Right lobe of liver (tissue), 4 donors: ENCODE results near the gene CACNA2D1.

Experiments used
- CTCF ChIP-seq, 4 donors: fragments of 200-600 bp in 3 of 4; fragments of 450-650 bp in 1 of 4; IDR thresholded peaks; one replicate each; pipeline versions ENCODE4 v1.5.1 to v1.8.0; 2016 to 2022; ENCODE audit warnings: antibody characterized with exemption in 4 of 4, mild to moderate bottlenecking in 2 of 4
- POLR2A ChIP-seq: fragments of 450-650 bp; IDR thresholded peaks from one replicate; pipeline ENCODE4 v1.6.1; 2017; ENCODE audit warnings: antibody characterized with exemption, mild to moderate bottlenecking
- donor health status: DM: no; HTN: no; CAD: no.
- donor health status: DM: no; HTN: no; CAD: no.
- donor health status: DM: no; HTN: yes; CAD: no.

- TF ChIP-seq POLR2A: no peak
- no peak for TF ChIP-seq CTCF (IDR thresholded peaks at IDR 0.05)
Measured at GRCh38 chr7:82396343-82396742, 47.2 kb downstream of the CACNA2D1 start.
